Activated CD4-positive, alpha-beta T cell treated with anti-CD3 and anti-CD28 coated beads, Interleukin-2, amount 50 U/mL, for 4 hours (primary cell): Measurements from ENCODE around the gene C2CD4C.
"Not testable (repeated sequence)": the region's sequence is repeated elsewhere in the genome, so short reads cannot be mapped to it uniquely, and the experiment has no call there.

Experiments used
- DNase-seq, 2 experiments: peaks; one replicate each; pipeline ENCODE4 v3.0.0-alpha.2; 2020

The C2CD4C gene

GRCh38 chr19:362154-362553 is 46.8 kb downstream of the C2CD4C start:
- DNase-seq = no peak

GRCh38 chr19:359653-359925 is 49.4 kb downstream of the C2CD4C start:
- no peak for DNase-seq

- DNase-seq = not testable (repeated sequence)
Observed at GRCh38 chr19:355536-355935, 53.4 kb downstream of the C2CD4C start.
